K562 (cell line): ENCODE results near the gene ITPR3. TPM values are rescaled to one million over a fixed set of nuclear protein-coding genes. Genes with fewer than 3 reads are reported as not detected.
A peak's percentile ranks its signal among the peaks of the same experiment; 100 is the strongest.

Experiments
- ATAC-seq: fragments of 200-7000 bp; cut with Tn5 transposase; 3 replicates; pipeline ENCODE4 v1.9.1; 2020; ENCODE audit warnings: moderate library complexity
- BruUV-seq: library from RNA; stranded (reverse); fragments of 400-500 nt; replicated peaks from 2 replicates; lab custom pipeline; 2021; lab: Mats Ljungman, UMichigan
- CTCF ChIA-PET: fragments of 300-600 bp; formaldehyde crosslinking; extraction: SDS; loops from one replicate; lab custom pipeline; 2021; ENCODE audit warnings: low intra/inter-chr PET ratio; lab: Yijun Ruan, JAX
- POLR2A ChIA-PET: fragments of 300-600, 350-650 bp; sonication (Branson Sonifier 250); formaldehyde crosslinking; extraction: SDS; loops from one replicate; lab custom pipeline; 2021; ENCODE audit warnings: antibody characterized with exemption, inconsistent platforms; lab: Yijun Ruan, JAX
- DNase-seq, 4 experiments: peaks; one replicate each; pipeline versions ENCODE4 v3.0.0 to v3.0.0-alpha.2; 2011 to 2018; ENCODE audit warnings: low spot score in 3 of 4, mixed read lengths in 3 of 4; ENCODE audit errors: extremely low read depth in 1 of 4
- FAIRE-seq: peaks from 2 replicates; lab custom pipeline; 2011; peaks lifted over from hg19 to GRCh38; lab: Jason Lieb, UNC
- H2AFZ ChIP-seq: 2 replicates; pipeline ENCODE4 v1.6.0; 2011; ENCODE audit warnings: low read depth, low read length, control low read depth, inconsistent platforms
- H3K27ac ChIP-seq: fragments of 200-600 bp; 3 replicates; pipeline ENCODE4 v1.8.0; 2011; ENCODE audit warnings: low read depth, mild to moderate bottlenecking, control low read depth, inconsistent platforms, low read length, moderate library complexity, mixed read lengths; ENCODE audit errors: extremely low read depth
- H3K27me3 ChIP-seq, 2 experiments: fragments of 300-600 bp in 1 of 2; 2 replicates in 1 of 2; 3 replicates in 1 of 2; pipeline versions ENCODE4 v1.6.0 to v1.8.0; 2011; ENCODE audit warnings: inconsistent platforms in 2 of 2, low read length in 2 of 2, mild to moderate bottlenecking in 1 of 2, mixed read lengths in 1 of 2, moderate library complexity in 1 of 2; ENCODE audit not compliant: control insufficient read depth in 2 of 2, insufficient read depth in 2 of 2
- H3K36me3 ChIP-seq: fragments of 300-600 bp; 3 replicates; pipeline ENCODE4 v1.8.0; 2011; ENCODE audit warnings: mild to moderate bottlenecking, low read length, inconsistent platforms; ENCODE audit not compliant: control insufficient read depth, insufficient read depth
- H3K4me1 ChIP-seq, 2 experiments: fragments of 200-600 bp in 1 of 2; replicated peaks in 1 of 2; 2 replicates in 1 of 2; 3 replicates in 1 of 2; pipeline versions ENCODE4 v1.5.1 to v1.8.0; 2011; ENCODE audit warnings: inconsistent platforms in 2 of 2, low read length in 2 of 2, mild to moderate bottlenecking in 1 of 2, mixed read lengths in 1 of 2, moderate library complexity in 1 of 2; ENCODE audit not compliant: control insufficient read depth in 2 of 2, insufficient read depth in 2 of 2
- H3K4me2 ChIP-seq: 2 replicates; pipeline ENCODE4 v1.6.1; 2011; ENCODE audit warnings: low read length, control low read depth, inconsistent platforms, mixed read lengths; ENCODE audit not compliant: insufficient read depth
- H3K4me3 ChIP-seq: fragments of 200-600 bp; sonication (generic), shearing (Covaris generic); 2 replicates; pipeline ENCODE4 v1.5.1; 2016; ENCODE audit warnings: control low read depth, inconsistent platforms
- H3K79me2 ChIP-seq: fragments of 200-600 bp; 3 replicates; pipeline ENCODE4 v1.8.0; 2011; ENCODE audit warnings: low read length, inconsistent platforms; ENCODE audit not compliant: control insufficient read depth, insufficient read depth
- H3K9ac ChIP-seq, 2 experiments: 2 replicates each; pipeline versions ENCODE4 v1.6.0 to v1.6.1; 2011; ENCODE audit warnings: low read depth in 2 of 2, low read length in 2 of 2, control low read depth in 1 of 2, inconsistent platforms in 1 of 2, mild to moderate bottlenecking in 1 of 2, mixed read lengths in 1 of 2; ENCODE audit not compliant: insufficient read depth in 1 of 2
- H3K9me1 ChIP-seq: one replicate; pipeline ENCODE4 v1.6.0; 2011; ENCODE audit warnings: inconsistent platforms, mild to moderate bottlenecking, low read length, moderate library complexity; ENCODE audit not compliant: control insufficient read depth, insufficient read depth
- H3K9me3 ChIP-seq: replicated peaks from 2 replicates; pipeline ENCODE4 v1.5.1; 2011; ENCODE audit warnings: low read depth, low read length, inconsistent platforms; ENCODE audit not compliant: control insufficient read depth, insufficient read depth
- H4K20me1 ChIP-seq: replicated peaks from 2 replicates; pipeline ENCODE4 v1.6.1; 2011; ENCODE audit warnings: low read length, inconsistent platforms, mixed read lengths; ENCODE audit not compliant: control insufficient read depth, insufficient read depth
- JUNB ChIP-seq: fragments of 450-650 bp; formaldehyde crosslinking; conservative IDR thresholded peaks from 2 replicates; pipeline ENCODE4 v1.4.0; 2020; ENCODE audit warnings: mild to moderate bottlenecking
- TRIM25 ChIP-seq: fragments of 450-650 bp; IDR thresholded peaks from 2 replicates; pipeline ENCODE4 v1.7.0; 2016; ENCODE audit warnings: borderline replicate concordance
- ZFP36 ChIP-seq: fragments of 150-350 bp; IDR thresholded peaks from 2 replicates; pipeline ENCODE4 v1.6.1; 2018; ENCODE audit warnings: low read length, low read depth; ENCODE audit not compliant: partially characterized antibody
- WGBS: fragments of 100-300 bp; shearing (Covaris generic); methylation state at CpG from one replicate; pipeline ENCODE4 v1.1.6; 2016; ENCODE audit warnings: low coverage, mixed read lengths; ENCODE audit not compliant: insufficient coverage; ENCODE audit errors: missing lambda C conversion rate; 5-methylcytosine and 5-hydroxymethylcytosine counted together
- in situ Hi-C: fragments of 300-500 bp; cut with MboI; formaldehyde crosslinking; loops from 4 replicates; pipeline ENCODE4 v1.15.0; 2018; ENCODE audit warnings: inconsistent platforms, mixed read lengths
- intact Hi-C: fragments of 100-400 bp; cut with micrococcal nuclease; formaldehyde crosslinking; loops from 2 replicates; pipeline ENCODE4 v1.14.2; 2022
- polyA plus RNA-seq, 8 experiments: library from polyadenylated mRNA; depleted of rRNA in 4 of 8; stranded (reverse) in 5 of 8; unstranded in 3 of 8; fragments of >200 nt; fragmentation: Nextera tagmentation in 2 of 8; fragmentation: Illumina TruSeq in 1 of 8; extraction: Ambion mirVana in 2 of 8; extraction: Trizol in 1 of 8; gene quantifications; 2 replicates each; pipeline versions ENCODE4 v1.2.1 to v1.2.3, GENCODE V29; 2011 to 2014; ENCODE audit warnings: inconsistent platforms in 1 of 8, missing spikeins in 1 of 8
- total RNA-seq, 7 experiments: library from RNA; depleted of rRNA in 6 of 7; stranded (reverse); fragments of >200 nt in 6 of 7; fragmentation: Illumina TruSeq in 2 of 7; extraction: Trizol in 2 of 7; gene quantifications; 2 replicates each; pipeline versions ENCODE4 v1.2.1 to v1.2.3, GENCODE V29; 2011 to 2021; ENCODE audit warnings: low replicate concordance in 1 of 7

Gene ITPR3
- total and polyA plus RNA-seq, 9 of the 15 experiments (the other 6 are each of a cell fraction or from before 2014, with no cell fraction given), result 0.39 to 35.7 (median 13.2) TPM

GRCh38 chr6:33676416-33677142 is 55.5 kb downstream of the ITPR3 start:
- peak; percentile 79 for TF ChIP-seq ZFP36
- no peak for TF ChIP-seq TRIM25
- TF ChIP-seq JUNB (CRISPR knock-in tag), result no peak
- TF ChIP-seq, all 486 proteins: peak for 1
- H3K4me3 ChIP-seq, result no peak overlapping the region
- 90% methylated on average over 15 of the region's 15 CpGs for WGBS
- no peak for ATAC-seq
- H3K9me1 ChIP-seq, result no peaks in the 10 kb centered on the region
- H3K4me2 ChIP-seq, result no peak overlapping the region
- H3K79me2 ChIP-seq, result no peaks in the 10 kb centered on the region
- no TSS peak for BruUV-seq
- CTCF ChIA-PET, result no interaction called here
- POLR2A ChIA-PET, result no interaction called here
- H4K20me1 ChIP-seq, result 0 out of 2 replicates have a peak, but pooled peaks cover 3% of the 10 kb centered on the region
- H3K27me3 ChIP-seq, result no peaks in the 10 kb centered on the region
- intact Hi-C loops, result no loop called here
- no peaks in the 10 kb centered on the region for H3K9me3 ChIP-seq
- peaks cover 0 to 4% of the 10 kb centered on the region in 2 experiments; a peak in 1 of 5 replicates for H3K4me1 ChIP-seq
- no peak for FAIRE-seq
- peak overlapping the region in 1 of 2 experiments; percentile 55; a peak in 2 of 4 replicates for H3K9ac ChIP-seq
- DNase-seq, result no peak
- in situ Hi-C loops, result no loop called here
- peaks cover 93% of the 10 kb centered on the region; the same call in 2 of the 3 replicates for H3K36me3 ChIP-seq
- no peak overlapping the region for H2AFZ ChIP-seq
- H3K27ac ChIP-seq, result no peak overlapping the region
